ENCODE results near the gene HLA-DMB. TPM values are rescaled to one million over a fixed set of nuclear protein-coding genes. Genes with fewer than 3 reads are reported as not detected.

Gene HLA-DMB
- total RNA-seq, 1 donor from 2014 or later, result 0.26 TPM

DNA sequence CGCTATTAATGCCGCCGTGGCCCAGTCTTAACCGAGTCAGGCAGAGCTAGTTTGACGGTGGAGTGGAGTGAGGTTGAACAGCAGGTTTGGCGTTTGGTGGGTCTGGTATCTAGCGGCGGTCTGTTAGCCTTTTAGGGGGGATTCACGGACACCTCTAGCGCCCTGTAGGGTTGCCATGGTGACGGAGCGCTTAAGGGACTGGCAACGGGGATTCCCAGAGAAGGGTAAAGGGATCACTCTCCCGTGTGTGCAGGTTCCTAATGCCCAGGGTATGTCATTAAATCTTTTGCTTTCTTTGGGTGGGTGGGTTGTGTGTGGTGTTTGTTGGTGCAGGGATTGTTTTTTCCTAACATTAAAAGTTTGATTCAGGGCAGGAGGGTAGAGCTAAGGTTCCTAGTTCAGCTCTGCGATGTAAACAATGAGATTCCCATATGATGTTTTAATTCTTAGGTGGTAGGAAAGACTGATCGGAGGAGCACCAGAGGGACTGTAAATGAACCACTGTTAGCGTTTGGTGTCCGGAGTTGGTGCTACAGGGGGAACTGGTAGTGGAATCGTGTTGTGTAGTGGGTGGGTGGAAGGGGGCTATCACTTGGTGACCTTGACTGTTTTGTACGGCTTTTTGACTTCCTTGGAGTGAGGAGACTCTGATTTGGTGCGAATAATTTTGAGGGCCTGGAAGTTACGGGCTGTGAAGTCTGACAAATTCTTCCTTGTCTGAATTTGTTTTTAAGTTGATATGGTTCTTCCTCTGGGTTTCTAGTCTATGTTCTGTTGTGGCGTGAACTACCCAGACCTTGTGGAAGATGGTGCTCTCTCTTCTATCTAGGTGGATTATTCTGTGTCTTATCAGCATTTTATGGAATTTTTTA, 32.6 kb upstream of the HLA-DMB start:
- Histone ChIP-seq H3K27me3 (ENCODE audit: control insufficient read depth, insufficient read depth, low read length) (no peaks in the 10 kb centered on the region), H3K36me3 (ENCODE audit: control insufficient read depth, insufficient read depth, low read length) (peaks cover 46% of the 10 kb centered on the region), H3K4me3 (ENCODE audit: low read depth, low read length) (peak overlapping the region; percentile 96)
- DNase-seq (ENCODE audit: low read depth) (no peak), FAIRE-seq (no peak)
- TF ChIP-seq, protein P1, sequence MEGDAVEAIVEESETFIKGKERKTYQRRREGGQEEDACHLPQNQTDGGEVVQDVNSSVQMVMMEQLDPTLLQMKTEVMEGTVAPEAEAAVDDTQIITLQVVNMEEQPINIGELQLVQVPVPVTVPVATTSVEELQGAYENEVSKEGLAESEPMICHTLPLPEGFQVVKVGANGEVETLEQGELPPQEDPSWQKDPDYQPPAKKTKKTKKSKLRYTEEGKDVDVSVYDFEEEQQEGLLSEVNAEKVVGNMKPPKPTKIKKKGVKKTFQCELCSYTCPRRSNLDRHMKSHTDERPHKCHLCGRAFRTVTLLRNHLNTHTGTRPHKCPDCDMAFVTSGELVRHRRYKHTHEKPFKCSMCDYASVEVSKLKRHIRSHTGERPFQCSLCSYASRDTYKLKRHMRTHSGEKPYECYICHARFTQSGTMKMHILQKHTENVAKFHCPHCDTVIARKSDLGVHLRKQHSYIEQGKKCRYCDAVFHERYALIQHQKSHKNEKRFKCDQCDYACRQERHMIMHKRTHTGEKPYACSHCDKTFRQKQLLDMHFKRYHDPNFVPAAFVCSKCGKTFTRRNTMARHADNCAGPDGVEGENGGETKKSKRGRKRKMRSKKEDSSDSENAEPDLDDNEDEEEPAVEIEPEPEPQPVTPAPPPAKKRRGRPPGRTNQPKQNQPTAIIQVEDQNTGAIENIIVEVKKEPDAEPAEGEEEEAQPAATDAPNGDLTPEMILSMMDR (IDR thresholded peaks at IDR 0.05; ENCODE audit: insufficient read depth, low read length, severe bottlenecking), result no peak

DNA sequence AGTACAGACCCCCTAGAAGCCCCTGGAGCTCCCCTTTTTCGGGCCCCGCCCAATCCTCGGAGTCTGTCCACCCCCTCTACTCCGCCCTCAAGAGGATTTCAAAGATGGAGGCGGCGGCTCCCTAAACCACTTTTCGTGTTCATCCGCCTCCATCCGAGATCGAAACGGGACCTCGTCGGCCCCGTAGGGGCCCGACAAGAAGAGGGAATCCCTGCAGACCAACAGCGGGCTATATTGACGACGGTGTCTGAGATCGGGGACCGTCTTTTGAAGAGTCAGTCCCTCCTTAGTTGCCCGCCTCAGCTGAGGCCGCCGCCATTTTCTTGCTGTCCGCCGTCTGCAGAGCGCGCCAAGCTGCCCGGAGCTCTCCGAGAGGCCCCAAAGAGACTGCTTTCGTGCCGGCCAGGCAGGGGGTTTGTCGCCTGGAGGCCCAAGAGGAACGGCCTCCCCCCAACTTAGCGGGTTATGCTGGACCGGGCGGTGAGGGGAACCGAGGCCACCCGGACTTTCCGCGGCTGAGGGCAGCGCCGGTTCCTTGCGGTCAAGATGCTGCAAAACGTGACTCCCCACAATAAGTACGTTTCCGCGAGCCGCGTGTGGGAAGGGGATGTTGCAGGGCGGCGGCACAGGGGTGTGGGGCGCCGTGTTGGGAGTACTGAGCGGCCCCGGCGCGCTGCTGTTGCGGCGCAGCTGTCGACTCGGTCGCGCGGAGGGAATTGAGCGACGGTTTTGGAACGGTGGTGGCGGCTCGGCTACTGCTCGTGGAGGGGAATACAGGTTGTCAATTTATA, 31.7 kb upstream of the HLA-DMB start:
- FAIRE-seq (no peak), DNase-seq (ENCODE audit: low read depth) (no peak)
- TF ChIP-seq, protein P1 (IDR thresholded peaks at IDR 0.05; ENCODE audit: insufficient read depth, low read length, severe bottlenecking), result no peak
- Histone ChIP-seq H3K4me3 (ENCODE audit: low read depth, low read length) (peak overlapping the region; percentile 96), H3K27me3 (ENCODE audit: control insufficient read depth, insufficient read depth, low read length) (no peaks in the 10 kb centered on the region), H3K36me3 (ENCODE audit: control insufficient read depth, insufficient read depth, low read length) (peaks cover 39% of the 10 kb centered on the region)

DNA sequence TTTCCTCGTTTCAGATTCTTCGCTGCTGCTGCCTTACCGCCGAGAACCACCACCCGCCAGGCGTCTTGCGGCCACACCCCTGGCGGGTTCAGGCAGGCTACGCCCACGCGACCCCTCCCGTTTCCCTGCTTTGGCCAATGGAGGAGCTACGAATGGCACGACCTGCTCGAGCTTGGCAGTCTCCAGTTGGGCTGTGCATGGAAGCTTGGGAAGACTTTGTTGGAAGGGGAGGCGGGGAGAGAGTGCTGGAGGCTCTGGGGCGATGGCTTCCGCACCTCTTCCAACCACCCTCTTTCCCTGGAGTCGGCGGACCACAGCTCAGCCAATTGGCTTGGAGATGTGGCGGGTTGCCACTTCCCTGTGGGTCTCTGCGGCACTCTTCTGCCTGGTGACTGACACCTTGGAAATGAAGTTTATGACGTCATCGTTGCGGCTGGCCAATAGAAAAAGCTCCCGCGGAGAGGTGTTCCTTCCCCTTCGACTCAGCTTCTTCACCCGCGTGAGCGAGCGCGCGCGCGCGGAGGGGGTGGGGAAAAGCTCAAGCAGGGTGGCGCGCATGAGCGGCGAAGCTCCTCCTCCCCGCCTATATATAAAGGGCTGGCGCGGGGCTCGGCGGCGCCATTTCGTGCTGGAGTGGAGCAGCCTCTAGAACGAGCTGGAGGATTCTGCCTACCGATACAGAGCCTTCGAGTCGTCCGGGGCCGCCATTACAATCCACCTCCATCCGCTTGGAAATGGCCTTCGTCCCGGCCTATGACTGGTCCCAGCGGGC, 30.9 kb upstream of the HLA-DMB start:
- peaks cover 31% of the 10 kb centered on the region for H3K36me3 ChIP-seq (ENCODE audit: control insufficient read depth, insufficient read depth, low read length)
- peak overlapping the region; percentile 96 for H3K4me3 ChIP-seq (ENCODE audit: low read depth, low read length)
- no peaks in the 10 kb centered on the region for H3K27me3 ChIP-seq (ENCODE audit: control insufficient read depth, insufficient read depth, low read length)
- DNase-seq (ENCODE audit: low read depth) (peak; percentile 99), FAIRE-seq (no peak)
- TF ChIP-seq, protein P1 (IDR thresholded peaks at IDR 0.05; ENCODE audit: insufficient read depth, low read length, severe bottlenecking), result no peak

DNA sequence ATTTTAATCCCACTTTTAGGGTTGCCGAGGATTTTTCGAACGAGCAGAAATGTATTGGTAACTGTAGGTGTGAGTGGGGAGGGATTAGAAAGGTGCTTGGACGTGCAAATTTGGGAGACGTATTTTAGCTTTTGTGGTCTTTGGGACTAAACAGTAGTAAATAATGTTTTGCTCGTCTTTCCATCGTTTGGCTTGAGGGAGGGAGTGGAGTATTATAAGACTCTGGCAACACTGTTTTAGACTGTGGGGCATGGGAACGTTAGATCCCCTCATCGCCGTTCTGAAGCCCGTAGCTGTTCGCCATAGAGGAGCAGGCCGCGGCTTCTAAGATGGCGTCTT, 30.4 kb upstream of the HLA-DMB start:
- peak overlapping the region; percentile 91 for H3K4me3 ChIP-seq (ENCODE audit: low read depth, low read length)
- TF ChIP-seq, protein P1 (IDR thresholded peaks at IDR 0.05; ENCODE audit: insufficient read depth, low read length, severe bottlenecking), result no peak
- DNase-seq (ENCODE audit: low read depth), result no peak
- H3K27me3 ChIP-seq (ENCODE audit: control insufficient read depth, insufficient read depth, low read length), result no peaks in the 10 kb centered on the region
- peaks cover 29% of the 10 kb centered on the region for H3K36me3 ChIP-seq (ENCODE audit: control insufficient read depth, insufficient read depth, low read length)
- FAIRE-seq, result no peak

DNA sequence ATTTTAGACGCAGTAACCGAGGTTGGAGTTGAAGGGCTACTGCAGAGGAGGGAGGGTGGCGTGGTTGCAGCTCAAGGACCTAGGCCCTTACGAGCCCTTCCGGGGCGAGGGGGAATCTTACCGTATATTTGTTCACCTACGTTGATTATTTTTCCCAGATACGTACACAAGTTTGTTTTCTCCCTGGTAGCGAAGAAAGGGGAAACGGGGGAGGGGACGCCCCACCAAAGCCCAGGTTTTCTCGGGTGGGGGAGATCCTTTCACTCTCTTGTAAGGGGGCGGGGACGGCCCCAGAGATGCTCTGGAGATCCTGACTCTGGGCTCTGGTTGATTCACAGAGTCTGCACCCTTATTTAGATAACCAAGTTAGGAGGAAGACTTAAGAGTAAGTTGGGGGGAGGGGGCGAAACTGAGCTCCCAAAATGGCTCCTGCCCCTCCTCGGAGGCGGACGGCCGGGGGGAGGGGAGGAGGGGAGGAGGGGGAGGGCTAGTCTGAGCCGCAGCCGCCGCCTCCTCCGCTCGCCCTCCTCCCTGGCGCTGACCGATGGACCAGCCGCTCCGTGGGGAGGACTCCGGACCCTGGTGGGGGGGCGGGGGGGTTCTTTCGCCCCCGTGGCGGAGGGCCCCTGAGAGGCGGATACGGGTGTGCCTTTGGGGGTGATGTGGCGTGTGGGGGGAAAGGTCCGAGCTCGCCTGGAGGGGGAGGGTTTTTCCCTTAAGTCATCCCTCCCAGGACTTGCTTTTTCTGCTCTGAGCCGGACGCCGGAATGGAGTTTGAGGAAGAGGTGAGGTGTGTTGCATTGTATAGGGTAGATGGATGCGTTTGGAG, 29.8 kb upstream of the HLA-DMB start:
- FAIRE-seq (no peak), DNase-seq (ENCODE audit: low read depth) (peak; percentile 72)
- Histone ChIP-seq H3K4me3 (ENCODE audit: low read depth, low read length) (peak overlapping the region; percentile 91), H3K27me3 (ENCODE audit: control insufficient read depth, insufficient read depth, low read length) (no peaks in the 10 kb centered on the region), H3K36me3 (ENCODE audit: control insufficient read depth, insufficient read depth, low read length) (peaks cover 23% of the 10 kb centered on the region)
- TF ChIP-seq, protein P1 (IDR thresholded peaks at IDR 0.05; ENCODE audit: insufficient read depth, low read length, severe bottlenecking), result no peak
